ENCODE measurements around the gene CEACAM6. TPM values are rescaled to one million over a fixed set of nuclear protein-coding genes. Genes with fewer than 3 reads are reported as not detected.
"Not testable (repeated sequence)": the region's sequence is repeated elsewhere in the genome, so short reads cannot be mapped to it uniquely, and the experiment has no call there.

Gene CEACAM6
- total and polyA plus RNA-seq, 9 donors: 0.07 to 0.84 (median 0.23) TPM; not detected in 4

DNA sequence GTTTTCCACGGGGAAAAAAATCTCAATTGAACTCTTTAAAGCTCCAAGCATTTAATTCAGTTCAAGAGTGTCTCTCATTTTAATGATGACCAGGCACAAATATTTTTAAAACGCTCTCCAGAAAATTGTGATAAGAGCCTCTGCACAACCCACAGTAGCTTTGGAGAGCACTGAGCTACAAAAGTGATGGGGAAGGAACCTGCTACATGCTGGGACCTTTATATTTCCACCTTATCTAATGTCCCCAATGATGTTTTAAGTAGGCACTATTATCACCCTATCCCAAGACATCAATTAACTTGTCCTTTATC lies 14.1 kb upstream of the CEACAM6 start:
- H3K27me3 ChIP-seq: no peaks in the 10 kb centered on the region
- WGBS, 3 donors: 65 to 83% (median 66%) methylated on average over 2 of the region's 2 CpGs
- intact Hi-C loops (cut with DNase I): no loop called here

DNA sequence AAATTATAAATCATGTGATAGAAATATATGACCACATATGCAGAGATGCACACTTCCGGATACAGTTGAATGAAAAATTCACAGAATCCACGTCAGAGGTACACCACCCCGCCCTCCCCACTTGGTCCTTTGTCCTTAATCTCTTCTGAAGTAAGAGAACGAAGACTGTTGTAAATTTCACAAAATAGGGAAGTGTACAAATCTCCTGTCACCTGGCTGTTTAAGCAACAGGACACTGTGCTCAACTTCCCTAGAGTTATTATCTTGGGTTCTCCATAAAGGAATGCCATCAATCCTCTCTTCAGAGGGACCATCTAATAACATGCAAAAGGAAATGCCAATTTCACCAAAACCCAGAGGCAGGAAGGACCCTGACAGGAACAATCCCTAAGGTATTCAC lies 10.5 kb upstream of the CEACAM6 start:
- Histone ChIP-seq H3K36me3 (no peaks in the 10 kb centered on the region), H3K4me3 (no peak overlapping the region), H3K4me1 (ENCODE audit: insufficient read depth) (no peaks in the 10 kb centered on the region), H3K9me3 (no peaks in the 10 kb centered on the region), H3K27me3 (no peaks in the 10 kb centered on the region), H3K27ac (no peak overlapping the region)
- no peak for TF ChIP-seq EP300 (IDR thresholded peaks at IDR 0.05)
- TF ChIP-seq POLR2A (IDR thresholded peaks at IDR 0.05): no peak
- TF ChIP-seq, protein P1, sequence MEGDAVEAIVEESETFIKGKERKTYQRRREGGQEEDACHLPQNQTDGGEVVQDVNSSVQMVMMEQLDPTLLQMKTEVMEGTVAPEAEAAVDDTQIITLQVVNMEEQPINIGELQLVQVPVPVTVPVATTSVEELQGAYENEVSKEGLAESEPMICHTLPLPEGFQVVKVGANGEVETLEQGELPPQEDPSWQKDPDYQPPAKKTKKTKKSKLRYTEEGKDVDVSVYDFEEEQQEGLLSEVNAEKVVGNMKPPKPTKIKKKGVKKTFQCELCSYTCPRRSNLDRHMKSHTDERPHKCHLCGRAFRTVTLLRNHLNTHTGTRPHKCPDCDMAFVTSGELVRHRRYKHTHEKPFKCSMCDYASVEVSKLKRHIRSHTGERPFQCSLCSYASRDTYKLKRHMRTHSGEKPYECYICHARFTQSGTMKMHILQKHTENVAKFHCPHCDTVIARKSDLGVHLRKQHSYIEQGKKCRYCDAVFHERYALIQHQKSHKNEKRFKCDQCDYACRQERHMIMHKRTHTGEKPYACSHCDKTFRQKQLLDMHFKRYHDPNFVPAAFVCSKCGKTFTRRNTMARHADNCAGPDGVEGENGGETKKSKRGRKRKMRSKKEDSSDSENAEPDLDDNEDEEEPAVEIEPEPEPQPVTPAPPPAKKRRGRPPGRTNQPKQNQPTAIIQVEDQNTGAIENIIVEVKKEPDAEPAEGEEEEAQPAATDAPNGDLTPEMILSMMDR (IDR thresholded peaks at IDR 0.05): no peak
- WGBS, 3 donors: 56 to 59% (median 59%) methylated on average over 4 of the region's 4 CpGs
- DNase-seq: no peak
- intact Hi-C loops (cut with DNase I): no loop called here

More for the DNA sequence above, 14.1 kb upstream of the CEACAM6 start:
- H3K9me3 ChIP-seq: no peaks in the 10 kb centered on the region
- TF ChIP-seq, protein P1 (IDR thresholded peaks at IDR 0.05): no peak
- TF ChIP-seq POLR2A (IDR thresholded peaks at IDR 0.05) (no peak), EP300 (IDR thresholded peaks at IDR 0.05) (no peak)
- no peaks in the 10 kb centered on the region for H3K36me3 ChIP-seq
- no peak overlapping the region for H3K4me3 ChIP-seq
- no peaks in the 10 kb centered on the region for H3K4me1 ChIP-seq (ENCODE audit: insufficient read depth)
- no peak overlapping the region for H3K27ac ChIP-seq
- DNase-seq: no peak

DNA sequence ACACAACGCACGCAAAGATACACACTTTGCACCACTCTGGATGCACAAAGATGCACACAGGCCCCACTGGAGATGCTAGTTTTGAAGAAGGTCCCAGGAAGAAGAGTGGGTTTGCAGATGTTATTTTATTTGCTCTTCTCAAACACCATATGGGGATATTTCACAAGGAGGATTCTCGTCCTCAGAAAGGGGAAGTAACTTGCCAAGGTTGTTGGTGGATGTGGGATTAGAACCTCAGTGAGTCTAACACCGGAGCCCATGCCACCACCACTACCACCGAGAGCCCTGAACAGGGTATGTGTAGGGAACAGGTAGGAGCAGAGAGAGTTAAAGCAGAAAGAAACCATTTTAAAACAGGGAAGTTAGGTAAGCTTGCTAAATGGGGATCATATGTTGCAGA lies 9.6 kb upstream of the CEACAM6 start:
- no peaks in the 10 kb centered on the region for H3K36me3 ChIP-seq
- intact Hi-C loops (cut with DNase I): no loop called here
- no peaks in the 10 kb centered on the region for H3K27me3 ChIP-seq
- no peak for TF ChIP-seq POLR2A (IDR thresholded peaks at IDR 0.05)
- TF ChIP-seq, protein P1 (IDR thresholded peaks at IDR 0.05): no peak
- TF ChIP-seq EP300 (IDR thresholded peaks at IDR 0.05): no peak
- H3K4me1 ChIP-seq (ENCODE audit: insufficient read depth): no peaks in the 10 kb centered on the region
- no peaks in the 10 kb centered on the region for H3K9me3 ChIP-seq
- 81 to 85% (median 85%) methylated on average over 5 of the region's 5 CpGs for WGBS, 3 donors
- DNase-seq: no peak
- no peak overlapping the region for H3K27ac ChIP-seq
- H3K4me3 ChIP-seq: no peak overlapping the region

DNA sequence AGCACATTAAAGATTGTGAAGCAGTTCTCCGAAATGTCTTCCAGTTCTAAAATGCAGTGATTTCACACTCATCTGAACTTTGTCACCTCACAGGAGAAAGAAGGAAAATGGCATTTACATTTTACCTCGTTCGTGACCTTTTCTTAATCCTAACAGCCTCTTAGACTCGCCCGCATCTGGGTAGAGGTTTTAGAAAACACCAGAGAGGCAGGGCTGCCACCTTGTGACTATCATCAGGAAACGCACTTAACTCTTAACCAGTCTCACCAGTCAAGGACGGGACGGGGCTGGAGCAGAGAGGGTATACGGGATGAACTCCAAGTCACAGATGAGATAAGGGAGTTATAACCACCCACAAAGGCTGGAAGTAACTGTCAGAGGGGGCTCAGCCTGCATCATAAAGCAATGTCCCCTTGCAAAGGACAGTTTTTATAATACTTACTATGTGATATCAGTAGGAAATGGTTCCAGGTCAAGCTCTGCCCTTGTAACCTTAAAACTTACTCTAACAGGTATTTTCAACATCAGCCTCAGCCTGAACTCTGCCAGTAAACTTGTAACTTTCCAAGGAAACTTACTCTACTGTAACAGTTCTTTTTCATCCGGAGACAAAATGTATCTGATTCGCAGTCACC lies 8.6 kb upstream of the CEACAM6 start:
- no peaks in the 10 kb centered on the region for H3K27me3 ChIP-seq
- 17 to 19% (median 18%) methylated on average over 11 of the region's 11 CpGs for WGBS, 3 donors

DNA sequence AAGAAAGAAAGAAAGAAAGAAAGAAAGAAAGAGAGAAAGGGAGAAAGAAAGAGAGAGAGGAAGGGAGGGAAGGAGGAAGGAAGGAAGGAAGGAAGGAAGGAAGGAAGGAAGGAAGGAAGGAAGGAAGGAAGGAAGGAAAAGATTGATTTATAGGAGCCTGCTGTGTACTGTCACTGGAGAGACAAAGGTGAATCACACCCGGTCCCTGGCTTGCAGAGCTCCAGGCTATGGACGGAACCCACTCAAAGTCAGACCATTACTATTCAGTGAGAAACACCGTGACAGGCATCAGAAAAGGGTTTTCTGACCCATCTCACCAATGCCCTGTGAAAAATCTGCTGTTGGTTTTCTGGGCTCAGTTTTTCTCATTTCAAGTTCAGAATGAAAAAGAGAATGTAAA lies 7.3 kb upstream of the CEACAM6 start:
- Histone ChIP-seq H3K4me1 (ENCODE audit: insufficient read depth) (no peaks in the 10 kb centered on the region), H3K27me3 (no peaks in the 10 kb centered on the region), H3K27ac (no peak overlapping the region), H3K36me3 (no peaks in the 10 kb centered on the region), H3K4me3 (no peak overlapping the region), H3K9me3 (no peaks in the 10 kb centered on the region)
- intact Hi-C loops (cut with DNase I): no loop called here
- TF ChIP-seq, protein P1 (IDR thresholded peaks at IDR 0.05): no peak
- no peak for TF ChIP-seq EP300 (IDR thresholded peaks at IDR 0.05)
- TF ChIP-seq POLR2A (IDR thresholded peaks at IDR 0.05): no peak
- WGBS, 3 donors: 41 to 58% (median 49%) methylated on average over 3 of the region's 3 CpGs
- no peak for DNase-seq

More for the DNA sequence above, 8.6 kb upstream of the CEACAM6 start:
- Histone ChIP-seq H3K27ac (no peak overlapping the region), H3K4me3 (no peak overlapping the region), H3K36me3 (no peaks in the 10 kb centered on the region), H3K9me3 (no peaks in the 10 kb centered on the region), H3K4me1 (ENCODE audit: insufficient read depth) (no peaks in the 10 kb centered on the region)
- no peak for TF ChIP-seq POLR2A (IDR thresholded peaks at IDR 0.05)
- intact Hi-C loops (cut with DNase I): no loop called here
- no peak for DNase-seq

DNA sequence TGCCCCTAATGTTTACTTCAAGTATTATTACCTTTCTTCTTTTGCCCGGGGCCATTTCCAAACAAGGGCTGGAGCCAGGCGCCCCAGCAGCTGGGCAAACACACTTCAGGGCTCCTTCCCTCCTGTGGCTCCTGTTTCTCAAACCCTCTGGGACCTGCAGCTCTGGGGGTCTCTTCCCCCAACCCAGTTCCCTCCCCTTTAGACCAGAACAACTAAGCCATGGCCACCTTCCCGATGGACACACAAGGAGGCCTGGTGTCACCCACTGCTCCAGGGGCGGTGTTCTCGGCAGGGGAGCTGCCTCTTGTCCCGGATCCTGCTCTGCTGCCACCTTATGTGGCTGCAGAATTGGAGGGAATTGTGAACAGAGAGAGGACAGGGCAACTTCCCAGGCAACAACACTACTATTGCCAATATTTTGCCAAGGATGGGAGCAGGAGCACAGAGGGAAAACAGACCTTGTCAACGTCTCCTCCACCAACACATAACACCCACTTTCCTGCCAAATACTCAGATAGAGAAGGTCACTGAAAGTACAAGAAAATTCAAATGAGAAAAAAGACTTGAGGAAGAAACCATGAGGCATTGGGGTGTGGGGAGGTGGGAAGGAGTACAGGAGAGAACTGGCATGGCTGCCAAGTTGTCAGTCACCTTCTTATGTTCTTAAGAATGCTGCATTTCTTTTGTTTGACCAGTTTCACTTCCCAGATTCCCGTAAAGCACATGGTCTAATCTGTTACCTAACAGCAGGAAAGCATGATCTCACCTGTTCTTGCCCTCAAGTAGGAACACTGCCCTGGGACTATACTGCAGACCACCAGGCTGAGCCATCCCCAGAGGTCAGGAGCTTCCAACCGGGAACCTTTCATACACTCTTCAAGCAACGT lies 4.8 kb upstream of the CEACAM6 start:
- H3K9me3 ChIP-seq; intact Hi-C loops (cut with DNase I); H3K4me3 ChIP-seq; H3K4me1 ChIP-seq (ENCODE audit: insufficient read depth); H3K27ac ChIP-seq; H3K36me3 ChIP-seq; DNase-seq; H3K27me3 ChIP-seq: not testable (repeated sequence)
- WGBS, 3 donors: 42 to 57% (median 56%) methylated on average over 5 to 8 of the region's 10 CpGs

Measured in ovary (tissue), 9 donors.